Stimulated activated CD8-positive, alpha-beta memory T cell treated with anti-CD3 and anti-CD28 coated beads, Interleukin-7, amount 100 ng/mL, for 48 hours (primary cell): ENCODE data around the gene ADM.

Experiments
- DNase-seq, 2 donors: peaks; one replicate each; pipeline ENCODE4 v3.0.0-alpha.2; 2020; ENCODE audit warnings: low read depth in 1 of 2; ENCODE audit errors: extremely low read depth in 1 of 2

The ADM gene

GRCh38 chr11:10326012-10326964 is 21.4 kb downstream of the ADM start:
- no peak for DNase-seq

DNA sequence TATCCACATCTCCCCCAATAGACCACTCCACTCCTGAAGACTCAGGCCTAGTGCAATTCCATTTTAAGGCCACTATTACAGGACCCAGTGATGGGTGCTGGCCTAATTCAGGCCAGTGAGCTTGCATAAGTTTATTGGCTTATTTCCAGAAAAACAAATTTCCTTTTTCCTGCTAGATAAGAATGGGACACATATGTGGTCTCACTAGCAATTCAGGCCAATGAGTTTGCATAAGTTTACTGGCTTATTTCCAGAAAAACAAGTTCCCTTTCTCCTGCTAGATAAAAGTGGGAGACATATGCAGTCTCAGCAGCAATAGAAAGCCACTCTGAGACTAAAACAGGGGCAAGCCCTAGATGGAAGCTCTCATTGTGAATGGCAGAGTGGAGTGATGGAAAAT is 22.4 kb downstream of the ADM start:
- DNase-seq: no peak

GRCh38 chr11:10328314-10329098 is 23.6 kb downstream of the ADM start:
- no peak for DNase-seq

GRCh38 chr11:10329356-10329755 is 24.5 kb downstream of the ADM start:
- no peak for DNase-seq

- DNase-seq: no peak
Observed at GRCh38 chr11:10329935-10330334, 25.1 kb downstream of the ADM start.

DNA sequence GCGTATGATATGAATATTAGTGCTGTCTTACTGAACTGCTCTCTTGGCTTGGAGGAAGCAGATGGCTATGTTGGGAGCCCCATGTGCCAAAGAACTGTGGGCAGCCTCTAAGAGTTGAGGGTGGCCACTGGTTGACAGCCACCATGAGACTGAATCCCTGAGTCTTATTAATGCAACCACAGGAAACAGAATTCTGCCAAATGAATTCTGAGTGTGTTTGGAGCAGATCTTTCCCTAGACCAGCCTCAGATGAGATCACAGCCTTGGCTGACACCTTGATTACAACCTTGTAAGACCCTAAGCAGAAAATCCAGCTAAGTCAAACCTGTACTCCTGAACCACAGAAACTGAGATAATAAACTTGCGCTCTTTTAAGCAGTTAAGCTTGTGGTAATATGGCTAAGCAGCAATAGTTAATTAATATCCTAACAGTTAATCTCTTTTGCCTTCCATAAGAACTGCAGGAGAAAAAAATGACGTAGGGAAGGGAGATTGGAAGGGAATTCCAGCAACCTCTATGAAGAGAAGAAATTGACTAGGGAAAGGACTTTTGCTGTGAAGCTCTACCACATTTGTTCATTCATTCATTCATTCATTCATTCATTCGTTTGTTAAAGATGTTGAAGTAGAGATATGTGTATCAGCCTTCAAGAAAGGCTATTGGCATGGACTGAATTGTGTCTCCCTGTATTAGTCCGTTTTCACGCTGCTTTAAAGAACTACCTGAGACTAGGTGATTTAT is 26.8 kb downstream of the ADM start:
- no peak for DNase-seq

DNA sequence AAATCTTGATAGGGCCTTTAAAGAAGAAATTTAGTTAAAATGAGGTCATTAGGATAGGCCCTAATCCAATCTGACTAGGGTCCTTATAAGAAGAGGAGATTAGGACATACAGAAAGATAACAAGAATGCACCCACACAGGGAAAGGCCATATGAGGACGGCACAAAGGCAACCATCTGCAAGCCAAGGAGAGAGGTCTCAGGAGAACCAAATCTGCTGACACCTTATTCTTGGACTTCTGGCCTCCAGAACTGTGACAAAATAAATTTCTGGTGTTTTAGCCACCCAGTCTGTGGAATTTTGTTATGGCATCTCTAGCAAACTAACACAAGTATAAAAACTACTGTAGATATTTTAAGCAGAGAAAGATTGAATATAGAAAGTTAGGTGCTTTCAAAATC is 28.6 kb downstream of the ADM start:
- no peak for DNase-seq

GRCh38 chr11:10338287-10338686 is 33.4 kb downstream of the ADM start:
- no peak for DNase-seq

GRCh38 chr11:10348650-10349280 is 43.9 kb downstream of the ADM start:
- DNase-seq: no peak

- DNase-seq: no peak
Observed at GRCh38 chr11:10349281-10349665, 44.4 kb downstream of the ADM start.

GRCh38 chr11:10349806-10350205 is 44.9 kb downstream of the ADM start:
- no peak for DNase-seq

DNA sequence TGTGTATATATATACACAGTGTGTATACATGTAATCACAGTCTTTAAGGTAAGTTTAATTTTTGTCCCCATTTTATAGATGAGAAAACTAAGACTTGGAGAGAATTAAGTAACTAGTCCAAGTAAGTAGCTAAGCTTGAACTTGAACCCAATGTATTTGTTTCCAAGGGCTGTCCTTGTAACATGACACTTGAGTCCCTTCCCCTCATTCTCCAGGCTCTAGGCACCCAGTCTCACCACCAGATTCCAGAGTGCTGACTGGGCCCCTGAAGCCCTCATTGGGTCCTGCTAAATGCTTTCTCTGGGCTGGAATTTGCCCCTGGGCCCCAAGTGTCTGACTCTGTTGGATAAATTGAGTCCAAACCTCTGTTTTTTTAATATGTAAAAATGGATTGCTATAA is 45.5 kb downstream of the ADM start:
- no peak for DNase-seq

- no peak for DNase-seq
Observed at GRCh38 chr11:10351435-10351764, 46.5 kb downstream of the ADM start.

GRCh38 chr11:10351765-10352641 is 47.1 kb downstream of the ADM start:
- DNase-seq: no peak

DNA sequence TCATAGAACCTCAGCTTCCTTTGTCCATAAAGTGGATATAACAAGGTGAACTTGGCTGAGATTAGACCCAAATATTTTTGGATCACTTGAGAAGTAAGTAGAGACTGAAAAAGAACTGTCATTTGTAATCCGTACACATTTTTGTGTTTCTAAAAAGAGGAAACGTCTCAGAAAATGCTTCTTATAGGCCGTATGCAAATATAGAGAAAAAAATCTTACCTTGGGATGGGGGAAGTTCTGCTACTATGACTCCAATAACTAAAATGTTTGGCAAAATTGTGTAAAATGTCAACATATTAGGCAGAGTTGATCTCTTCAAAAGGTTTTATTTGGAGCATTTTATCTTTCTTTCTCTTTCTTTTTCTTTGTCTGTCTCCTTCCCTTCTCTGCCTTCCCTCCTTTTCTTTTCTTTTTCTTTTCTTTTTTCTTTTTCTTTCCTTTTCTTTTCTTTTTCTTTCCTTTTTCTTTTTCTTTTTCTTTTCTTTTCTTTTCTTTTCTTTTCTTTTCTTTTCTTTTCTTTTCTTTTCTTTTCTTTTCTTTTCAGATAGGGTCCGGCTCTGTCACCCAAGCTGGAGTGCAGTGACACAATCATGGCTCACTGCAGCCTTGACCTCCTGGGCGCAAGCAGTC is 48.2 kb downstream of the ADM start:
- no peak for DNase-seq

DNA sequence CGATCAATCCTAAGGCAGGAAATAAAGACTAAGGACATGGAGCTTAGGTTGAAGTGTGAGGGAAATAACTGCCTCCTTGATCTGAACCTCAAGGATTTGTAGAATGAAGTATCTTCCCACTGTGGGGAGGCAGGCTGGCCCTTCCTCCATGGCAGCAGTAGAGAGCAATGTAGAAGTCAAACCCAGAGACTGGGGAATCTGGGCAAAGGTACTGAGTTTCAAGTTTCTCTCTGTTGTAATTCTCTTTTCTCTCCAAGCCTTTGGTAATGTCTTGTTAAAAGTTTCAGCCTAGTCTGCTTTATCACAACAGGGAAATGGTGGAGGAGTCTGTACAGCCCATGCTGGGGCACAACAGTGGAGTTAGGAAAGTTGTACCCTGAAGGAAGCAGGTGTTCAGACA is 49.5 kb downstream of the ADM start:
- no peak for DNase-seq

DNA sequence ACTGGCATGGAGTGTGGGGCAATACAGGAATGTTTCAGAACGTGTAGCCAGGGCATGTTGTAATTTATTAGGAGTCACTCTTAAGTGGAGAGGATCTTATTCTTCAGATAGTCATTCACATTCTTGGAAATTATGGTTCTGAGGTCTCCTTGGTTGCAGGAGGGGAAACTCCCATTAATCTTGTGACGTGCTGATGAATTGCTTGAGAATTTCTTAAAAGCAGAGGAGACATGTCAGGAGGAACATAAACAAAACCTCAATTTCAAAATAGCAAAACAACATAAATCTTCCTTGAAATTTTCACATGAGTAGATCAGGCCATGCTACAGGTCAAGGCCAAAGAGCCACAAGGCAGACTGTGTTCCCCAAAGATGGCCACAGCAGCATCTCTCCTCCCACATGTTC is 50.4 kb downstream of the ADM start:
- DNase-seq: no peak

- DNase-seq: no peak
Observed at GRCh38 chr11:10356161-10356560, 51.3 kb downstream of the ADM start.
